Stimulated activated CD8-positive, alpha-beta memory T cell treated with anti-CD3 and anti-CD28 coated beads, Interleukin-7, amount 100 ng/mL, for 1 hour (primary cell): ENCODE measurements around the gene MB21D2.
"Not testable (repeated sequence)": the region's sequence is repeated elsewhere in the genome, so short reads cannot be mapped to it uniquely, and the experiment has no call there.

ENCODE experiments used
- DNase-seq, 2 donors: peaks; one replicate each; pipeline ENCODE4 v3.0.0-alpha.2; 2020; ENCODE audit warnings: low read depth in 2 of 2

Gene MB21D2

GRCh38 chr3:192858849-192859585 lies 58.6 kb downstream of the MB21D2 start:
- DNase-seq, result no peak

DNA sequence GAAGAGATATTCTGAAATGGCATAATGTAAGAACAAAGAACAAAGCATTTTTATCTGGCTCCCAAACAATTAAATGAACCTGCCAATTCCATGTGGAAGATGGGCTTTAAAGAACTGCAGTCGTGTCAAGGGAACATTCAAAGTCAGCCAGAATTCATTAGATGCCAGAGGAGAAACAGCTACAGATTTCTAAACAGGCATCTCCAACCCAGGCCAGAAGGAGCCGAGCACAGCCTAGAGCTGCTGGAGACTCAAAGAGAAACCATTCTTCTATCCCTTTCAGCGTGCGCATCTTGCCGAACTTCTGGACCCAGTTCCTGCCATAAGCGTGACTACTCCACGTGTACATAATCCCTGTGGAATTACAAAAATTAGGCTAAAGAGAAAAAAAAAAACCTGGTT lies 60.4 kb downstream of the MB21D2 start:
- no peak for DNase-seq

DNA sequence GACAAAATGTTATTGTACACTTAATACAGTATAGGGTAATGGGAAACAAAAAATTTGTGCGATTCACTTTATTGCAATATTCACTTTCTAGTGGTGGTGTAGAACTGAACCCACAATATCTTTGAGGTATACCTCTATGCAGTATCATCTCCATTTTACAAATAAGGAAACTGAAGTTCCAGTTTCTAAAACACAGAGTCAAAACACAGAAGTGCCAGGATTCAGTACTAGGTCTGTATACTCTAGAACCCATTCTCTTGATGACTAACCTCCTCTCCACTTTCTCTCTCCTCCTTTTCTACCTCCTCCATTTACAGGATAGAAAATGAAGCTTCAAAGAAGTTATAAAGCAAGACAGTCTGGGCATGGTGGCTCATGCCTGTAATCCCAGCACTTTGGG lies 62.2 kb downstream of the MB21D2 start:
- no peak for DNase-seq

- DNase-seq, result no peak
These were observed 65.8 kb downstream of the MB21D2 start for GRCh38 chr3:192851821-192852372.

DNA sequence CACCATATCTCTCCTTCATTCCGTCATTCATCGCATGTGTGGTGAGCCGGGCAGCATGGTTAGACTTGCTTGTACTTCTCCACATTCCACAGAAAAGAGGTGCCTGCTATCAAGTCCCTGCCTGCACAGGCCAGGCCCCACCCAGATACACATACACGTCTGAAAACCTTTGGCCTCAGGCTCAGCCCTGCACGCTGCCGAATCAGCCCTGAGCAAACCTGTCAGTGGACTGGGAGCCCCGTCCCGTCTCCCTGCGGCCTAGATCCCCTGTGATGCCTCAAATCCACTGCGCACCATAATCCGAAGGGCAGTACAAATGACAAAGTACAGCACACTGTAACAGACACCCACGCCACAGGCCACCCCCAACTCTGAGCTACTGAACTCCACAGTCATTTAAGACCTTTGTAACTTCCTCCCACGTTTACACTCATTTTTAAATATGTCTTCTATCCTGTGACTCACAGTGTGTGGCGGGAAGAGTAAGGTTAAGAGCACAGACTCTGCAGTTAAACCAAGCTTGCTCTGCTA lies 67.1 kb downstream of the MB21D2 start:
- DNase-seq, result no peak

DNA sequence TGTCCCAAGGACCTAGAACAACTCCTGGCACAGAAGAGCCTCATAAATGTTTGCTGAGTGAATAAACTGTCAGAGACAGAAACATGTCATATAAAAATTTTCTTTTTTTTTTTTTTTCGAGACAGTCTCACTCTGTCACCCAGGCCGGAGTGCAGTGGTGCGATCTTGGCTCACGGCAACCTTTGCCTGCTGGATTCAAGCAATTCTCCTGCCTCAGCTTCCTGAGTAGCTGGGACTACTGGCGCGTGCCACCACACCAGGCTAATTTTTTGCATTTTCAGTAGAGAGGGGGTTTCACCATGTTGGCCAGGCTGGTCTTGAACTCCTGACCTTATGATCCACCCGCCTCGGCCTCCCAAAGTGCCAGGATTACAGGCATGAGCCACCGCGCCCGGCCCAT lies 67.8 kb downstream of the MB21D2 start:
- DNase-seq, result not testable (repeated sequence)

DNA sequence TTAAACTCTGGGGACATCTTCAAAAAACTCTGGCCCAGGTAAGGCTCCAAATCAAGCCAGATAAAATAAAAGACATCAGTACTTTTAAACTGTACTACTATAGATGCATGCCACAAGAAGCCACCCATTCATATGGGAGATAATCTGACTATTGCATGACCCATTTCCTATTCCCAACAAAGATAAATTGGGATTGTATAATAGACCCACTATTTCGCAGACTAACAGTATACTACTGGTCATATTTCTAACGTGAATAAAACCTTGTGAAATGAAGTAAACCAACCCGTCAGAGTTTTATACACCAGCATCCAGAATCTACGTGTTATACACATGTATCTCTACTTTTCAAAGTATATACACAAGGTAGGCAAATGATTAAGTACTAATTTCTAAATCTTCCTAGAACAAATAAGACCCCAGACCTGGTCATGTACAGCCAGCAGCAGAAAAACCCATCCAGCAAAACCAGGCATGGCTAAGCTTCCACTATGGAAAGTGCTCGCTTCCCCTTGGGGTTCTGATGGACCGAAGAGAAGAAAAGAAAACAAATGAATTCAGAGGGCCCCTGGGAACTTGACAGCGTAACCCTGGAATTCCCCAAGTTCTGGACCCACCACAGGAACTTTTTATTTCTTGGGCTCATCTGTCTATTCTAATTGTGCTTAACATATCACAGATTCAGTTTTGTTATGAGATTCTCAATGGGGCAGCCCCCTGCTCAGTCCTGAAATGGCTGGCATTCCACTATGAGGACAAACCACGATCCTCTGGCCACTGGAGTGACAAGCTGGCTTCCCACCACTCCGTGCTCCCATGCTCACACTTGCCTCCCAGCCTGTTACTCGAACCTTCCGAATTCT lies 69.1 kb downstream of the MB21D2 start:
- DNase-seq, result no peak

DNA sequence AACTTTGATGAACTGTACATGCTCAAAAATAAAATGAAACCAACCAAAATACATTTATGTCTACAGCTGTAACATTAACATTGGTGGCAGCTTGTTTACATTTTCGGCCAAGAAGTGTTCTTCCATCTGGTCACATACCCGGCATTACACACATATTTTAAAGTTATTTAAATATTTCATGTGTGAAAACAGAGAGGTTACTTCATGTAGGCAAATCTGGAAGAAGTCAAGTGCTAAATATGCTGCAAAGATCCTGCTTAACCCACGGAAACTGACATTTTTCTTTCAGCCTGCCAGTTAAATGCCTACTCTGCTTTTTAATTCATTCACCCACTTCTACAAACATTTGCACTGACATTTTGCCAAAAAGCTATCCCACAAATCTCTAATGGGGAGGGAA lies 69.7 kb downstream of the MB21D2 start:
- DNase-seq, result no peak

DNA sequence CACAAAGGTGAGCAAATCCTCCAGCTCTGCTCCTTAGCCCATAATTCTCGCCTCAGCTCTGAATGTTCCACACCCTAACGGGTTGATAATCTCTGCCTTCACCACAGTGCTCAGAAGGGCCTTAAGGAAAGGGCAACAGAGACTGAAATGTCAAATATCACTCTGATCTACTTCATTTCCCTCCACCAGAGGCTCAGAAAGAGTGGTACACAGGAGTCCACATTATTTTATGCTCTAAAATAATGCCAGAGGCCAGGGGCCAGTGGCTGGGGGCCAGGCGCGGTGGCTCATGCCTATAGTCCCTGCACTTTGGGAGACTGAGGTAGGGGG lies 72.2 kb downstream of the MB21D2 start:
- DNase-seq, result no peak

DNA sequence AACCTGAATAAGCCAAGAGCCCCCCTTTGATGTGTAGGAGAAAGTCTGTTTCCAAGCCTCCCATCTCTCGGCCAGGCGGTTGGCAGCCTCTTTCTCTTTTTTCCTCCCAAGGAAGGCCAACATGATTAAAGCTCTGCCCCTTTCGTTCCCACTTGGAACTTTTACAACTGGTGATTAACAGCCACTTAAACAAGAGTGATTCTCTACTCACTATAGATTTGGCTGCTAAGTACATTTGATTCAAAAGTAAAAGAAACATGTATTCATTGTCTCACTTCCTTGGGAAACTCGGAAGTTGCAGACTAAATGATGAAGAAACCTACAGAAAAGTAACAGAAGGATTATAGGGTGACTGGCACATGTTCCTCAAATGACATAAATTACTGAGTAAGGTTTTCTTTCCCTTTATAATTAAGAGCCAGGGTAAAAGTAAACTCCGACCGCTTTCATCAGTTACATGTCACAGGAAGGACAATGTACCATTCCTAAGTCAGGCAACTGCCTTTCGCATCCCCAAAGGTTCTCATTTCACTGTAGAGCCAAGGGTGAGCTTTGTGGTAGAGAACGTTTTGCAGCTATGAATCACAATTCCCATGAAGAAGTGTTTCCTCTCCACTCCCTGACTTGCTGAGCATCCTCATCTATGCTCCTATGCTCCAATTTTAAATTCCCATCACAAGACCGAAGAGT lies 72.7 kb downstream of the MB21D2 start:
- DNase-seq, result no peak

GRCh38 chr3:192844486-192844765 lies 73.2 kb downstream of the MB21D2 start:
- no peak for DNase-seq

- no peak for DNase-seq
These were observed 73.8 kb downstream of the MB21D2 start for GRCh38 chr3:192843723-192844485.

- no peak for DNase-seq
These were observed 74.5 kb downstream of the MB21D2 start for GRCh38 chr3:192843119-192843518.

GRCh38 chr3:192842711-192843110 lies 74.9 kb downstream of the MB21D2 start:
- DNase-seq, result no peak

GRCh38 chr3:192842138-192842537 lies 75.5 kb downstream of the MB21D2 start:
- DNase-seq, result no peak

- DNase-seq, result no peak
These were observed 76.2 kb downstream of the MB21D2 start for GRCh38 chr3:192841428-192841827.

GRCh38 chr3:192840143-192840836 lies 77.4 kb downstream of the MB21D2 start:
- no peak for DNase-seq

DNA sequence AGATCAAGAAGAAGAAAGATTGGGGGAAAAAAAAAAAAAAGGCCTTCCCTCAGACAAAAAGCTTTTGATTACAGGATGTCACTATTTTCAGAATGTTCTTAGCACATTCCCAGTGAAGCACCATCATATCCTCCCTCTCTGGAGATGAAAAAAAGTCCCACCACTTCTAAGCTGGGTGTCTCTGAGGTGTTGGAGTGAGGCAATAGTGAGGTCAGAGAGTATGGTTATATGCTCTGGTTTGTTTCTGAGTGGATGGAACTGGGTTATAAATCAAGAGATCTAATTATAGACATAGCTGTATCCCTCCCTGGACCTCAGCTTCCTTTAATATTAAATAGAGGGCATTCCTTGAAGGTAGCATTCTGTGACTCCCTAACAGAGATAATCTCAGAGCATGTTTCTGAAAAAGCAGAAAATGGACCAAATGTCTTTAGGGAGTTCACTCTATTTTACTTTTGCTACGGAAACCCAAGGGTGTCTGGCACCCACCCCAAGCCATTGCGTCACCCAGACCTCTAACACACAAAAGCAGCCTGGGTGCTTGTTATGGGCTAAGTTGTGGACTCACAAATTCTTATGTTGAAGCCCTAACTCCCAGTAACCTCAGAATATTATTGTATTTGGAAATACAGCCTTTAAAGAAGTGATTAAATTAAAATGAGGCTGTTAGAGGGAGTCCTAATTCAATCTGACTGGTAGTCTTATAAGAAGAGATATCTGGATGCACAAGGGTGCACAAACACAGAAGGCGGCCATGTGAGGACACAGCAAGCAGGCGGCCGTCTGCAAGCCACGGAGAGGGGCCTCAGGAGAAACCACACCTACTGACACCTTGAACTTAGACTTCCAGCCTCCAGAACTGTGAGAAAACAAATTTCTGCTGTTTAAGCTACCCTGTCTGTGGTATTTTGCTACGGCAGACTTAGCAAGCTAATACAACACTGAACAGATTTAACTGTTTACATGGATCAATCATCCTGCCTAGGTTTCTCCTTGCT lies 81.5 kb downstream of the MB21D2 start:
- DNase-seq, result no peak

- no peak for DNase-seq
These were observed 83.2 kb downstream of the MB21D2 start for GRCh38 chr3:192834428-192834827.
